Fibroblast of villous mesenchyme (primary cell): ENCODE results near the gene LONP1. TPM values are rescaled to one million over a fixed set of nuclear protein-coding genes. Genes with fewer than 3 reads are reported as not detected.

Experiments
- DNase-seq: peaks from one replicate; pipeline ENCODE4 v3.0.0-alpha.2; 2010; ENCODE audit warnings: low read depth
- H3K4me3 ChIP-seq: 2 replicates; pipeline ENCODE4 v1.5.1; 2011; ENCODE audit warnings: low read depth, mild to moderate bottlenecking, low read length
- total RNA-seq: library from RNA; depleted of rRNA; stranded (reverse); fragments of >200 nt; gene quantifications from 2 replicates; pipeline ENCODE4 v1.2.3, GENCODE V29; 2012
- TF ChIP-seq, protein P1 (sequence below): IDR thresholded peaks from 2 replicates; pipeline ENCODE4 v1.5.1; 2012; ENCODE audit warnings: low read depth, mild to moderate bottlenecking, low read length; ENCODE audit not compliant: insufficient read depth

LONP1 gene
- total RNA-seq, 1 donor: 65.2 TPM

DNA sequence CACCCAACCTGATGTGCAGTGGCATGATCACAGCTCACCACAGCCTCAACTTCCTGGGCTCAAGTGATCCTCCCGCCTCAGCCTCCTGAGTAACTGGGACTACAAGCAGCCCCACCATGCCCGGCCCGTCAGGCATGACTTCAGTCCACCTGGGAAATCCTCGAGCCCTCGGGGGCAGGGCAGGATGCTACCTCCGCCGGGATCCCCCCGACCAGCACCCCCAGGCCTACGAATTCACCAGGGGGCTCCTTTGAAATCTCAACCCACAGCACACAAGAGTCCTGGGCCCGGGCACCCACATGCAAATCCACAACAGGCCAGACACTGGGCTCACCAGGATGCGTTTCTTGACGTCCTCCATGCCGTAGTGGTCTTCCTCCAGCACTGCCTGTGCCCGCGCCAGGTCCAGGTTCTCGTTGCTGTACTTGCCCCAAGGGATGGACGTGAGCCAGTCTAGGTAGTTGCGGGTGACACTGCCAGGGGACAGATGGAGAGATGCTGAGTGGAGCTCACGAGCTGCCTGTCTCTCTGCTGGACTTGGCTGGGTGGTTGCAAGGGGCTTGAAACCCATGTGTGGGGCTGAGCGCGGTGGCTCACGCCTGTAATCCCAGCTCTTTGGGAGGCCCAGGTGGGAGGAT lies 19.4 kb downstream of the LONP1 start:
- H3K4me3 ChIP-seq: no peak overlapping the region
- TF ChIP-seq, protein P1, sequence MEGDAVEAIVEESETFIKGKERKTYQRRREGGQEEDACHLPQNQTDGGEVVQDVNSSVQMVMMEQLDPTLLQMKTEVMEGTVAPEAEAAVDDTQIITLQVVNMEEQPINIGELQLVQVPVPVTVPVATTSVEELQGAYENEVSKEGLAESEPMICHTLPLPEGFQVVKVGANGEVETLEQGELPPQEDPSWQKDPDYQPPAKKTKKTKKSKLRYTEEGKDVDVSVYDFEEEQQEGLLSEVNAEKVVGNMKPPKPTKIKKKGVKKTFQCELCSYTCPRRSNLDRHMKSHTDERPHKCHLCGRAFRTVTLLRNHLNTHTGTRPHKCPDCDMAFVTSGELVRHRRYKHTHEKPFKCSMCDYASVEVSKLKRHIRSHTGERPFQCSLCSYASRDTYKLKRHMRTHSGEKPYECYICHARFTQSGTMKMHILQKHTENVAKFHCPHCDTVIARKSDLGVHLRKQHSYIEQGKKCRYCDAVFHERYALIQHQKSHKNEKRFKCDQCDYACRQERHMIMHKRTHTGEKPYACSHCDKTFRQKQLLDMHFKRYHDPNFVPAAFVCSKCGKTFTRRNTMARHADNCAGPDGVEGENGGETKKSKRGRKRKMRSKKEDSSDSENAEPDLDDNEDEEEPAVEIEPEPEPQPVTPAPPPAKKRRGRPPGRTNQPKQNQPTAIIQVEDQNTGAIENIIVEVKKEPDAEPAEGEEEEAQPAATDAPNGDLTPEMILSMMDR: no peak
- no peak for DNase-seq

- no peak for DNase-seq
- TF ChIP-seq, protein P1: no peak
Measured at GRCh38 chr19:5698635-5699422, 21.1 kb downstream of the LONP1 start.

GRCh38 chr19:5697890-5698634 lies 21.9 kb downstream of the LONP1 start:
- DNase-seq: no peak
- H3K4me3 ChIP-seq: no peak overlapping the region
- TF ChIP-seq, protein P1: no peak

More at GRCh38 chr19:5698635-5699422, 21.1 kb downstream of the LONP1 start:
- H3K4me3 ChIP-seq: no peak overlapping the region

DNA sequence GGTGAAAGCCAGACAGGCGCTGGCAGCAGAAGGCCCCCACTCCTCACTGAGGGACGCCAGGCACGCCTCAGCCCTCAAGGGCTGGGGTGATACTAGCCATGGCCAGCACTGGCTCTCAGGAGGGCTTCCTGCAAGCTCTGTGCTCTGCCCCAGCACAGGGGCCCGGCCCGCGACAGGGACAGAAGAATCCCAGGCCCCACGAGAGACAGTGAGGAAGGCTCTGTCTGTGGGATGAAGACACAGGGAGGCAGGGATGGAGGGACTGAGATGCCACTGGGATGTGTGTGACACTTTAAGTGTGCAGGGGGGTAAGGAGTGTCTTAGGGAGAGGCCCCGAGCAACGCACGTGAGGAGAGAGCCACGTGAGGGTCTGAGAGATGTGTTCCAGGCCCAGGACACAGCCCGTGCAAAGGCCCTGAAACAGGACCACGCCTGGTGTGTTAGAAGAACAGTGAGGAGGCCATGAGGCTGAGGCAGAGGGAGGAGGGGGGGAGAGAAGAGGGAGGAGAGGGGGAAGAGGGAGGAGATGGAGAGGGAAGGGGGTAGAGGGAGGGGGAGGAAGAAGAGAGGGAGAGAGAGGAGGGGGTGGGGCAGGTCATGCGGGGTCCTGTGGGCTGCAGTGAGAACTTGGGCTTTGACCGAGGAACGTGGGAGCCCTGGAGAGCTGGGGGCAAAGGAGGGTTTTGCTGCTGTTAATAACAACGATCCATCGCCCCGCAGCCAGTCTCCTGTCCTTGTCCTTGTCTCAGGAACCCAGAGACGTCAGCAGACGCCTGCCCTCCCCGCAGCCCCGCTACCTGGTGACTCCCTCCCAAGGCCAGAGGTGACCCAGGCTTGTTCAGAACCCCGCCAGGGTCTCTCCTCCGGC lies 22.7 kb downstream of the LONP1 start:
- TF ChIP-seq, protein P1: no peak
- H3K4me3 ChIP-seq: no peak overlapping the region
- no peak for DNase-seq

DNA sequence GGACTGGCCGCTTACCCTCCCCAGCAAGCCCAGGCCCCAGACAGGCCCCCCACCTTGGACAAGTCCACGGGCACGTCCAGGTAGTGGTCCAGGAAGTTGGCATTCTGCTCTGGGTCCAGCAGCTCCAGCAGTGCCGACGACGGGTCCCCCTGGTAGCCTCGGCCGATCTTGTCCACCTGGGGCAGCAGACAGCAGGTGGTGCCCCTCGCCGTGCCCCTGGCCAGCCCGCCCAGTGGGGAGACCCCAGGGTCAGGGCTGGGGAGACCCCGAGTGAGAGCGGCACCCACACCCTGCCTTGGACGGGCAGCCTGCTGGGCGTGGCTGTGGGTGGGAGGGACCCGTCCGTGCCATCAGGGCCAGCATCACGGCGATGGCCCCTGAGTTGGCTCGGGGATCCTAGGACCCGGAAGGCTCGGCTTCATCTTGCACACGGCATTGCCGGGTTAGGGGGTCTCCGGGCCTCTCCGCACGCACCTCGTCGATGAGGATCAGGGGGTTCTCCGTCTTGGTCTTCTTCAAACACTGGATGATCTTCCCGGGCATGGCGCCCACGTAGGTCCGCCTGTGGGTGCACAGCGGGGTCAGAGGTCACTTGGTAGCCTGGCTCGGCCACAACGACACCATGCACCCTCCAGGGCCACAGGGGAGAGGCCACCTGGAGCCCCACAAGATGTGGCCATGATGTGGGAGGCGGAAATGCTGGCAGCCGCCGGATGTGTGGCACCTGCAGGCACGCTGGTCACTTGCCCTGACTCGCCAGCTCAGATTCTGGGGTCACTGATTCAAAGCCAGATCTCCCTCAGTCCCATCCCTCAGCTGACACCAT lies 23.5 kb downstream of the LONP1 start:
- no peak overlapping the region for H3K4me3 ChIP-seq
- no peak for DNase-seq
- TF ChIP-seq, protein P1: no peak
